Stomach (tissue), 4 donors: ENCODE results near the gene SPEN.

Source experiments
- CTCF ChIP-seq, 7 experiments: fragments of 450-650 bp in 4 of 7; fragments of 200-600 bp in 3 of 7; sonication (generic) in 3 of 7; IDR thresholded peaks; one replicate each; pipeline ENCODE4 v1.5.1; 2016 to 2019; ENCODE audit warnings: antibody characterized with exemption in 7 of 7, control low read depth in 2 of 7, mild to moderate bottlenecking in 1 of 7
- EP300 ChIP-seq: sonication (generic); formaldehyde crosslinking; IDR thresholded peaks from one replicate; pipeline ENCODE4 v1.6.1; 2017; ENCODE audit warnings: antibody characterized with exemption
- POLR2A ChIP-seq, 4 donors: fragments of 450-650 bp; IDR thresholded peaks; one replicate each; pipeline ENCODE4 v1.6.1; 2016; ENCODE audit warnings: antibody characterized with exemption in 4 of 4, control low read depth in 2 of 4, mild to moderate bottlenecking in 1 of 4, moderate library complexity in 1 of 4
- POLR2AphosphoS5 ChIP-seq, 3 donors: sonication (generic); formaldehyde crosslinking; IDR thresholded peaks; one replicate each; pipeline ENCODE4 v1.6.1; 2016; ENCODE audit warnings: antibody characterized with exemption in 3 of 3

GRCh38 chr1:15911927-15912326 lies 64.4 kb downstream of the SPEN start:
- TF ChIP-seq POLR2A (IDR thresholded peaks at IDR 0.05) (no peak), CTCF (IDR thresholded peaks at IDR 0.05) (no peak), EP300 (no peak), POLR2AphosphoS5 (IDR thresholded peaks at IDR 0.05) (no peak)
